Chondrocyte (in vitro differentiated cells): ENCODE data around the gene B3GAT1. TPM values are rescaled to one million over a fixed set of nuclear protein-coding genes. Genes with fewer than 3 reads are reported as not detected.
A peak's percentile ranks its signal among the peaks of the same experiment; 100 is the strongest.

Source experiments
- DNase-seq: peaks from one replicate; pipeline ENCODE4 v3.0.0; 2021; ENCODE audit warnings: mixed read lengths, low spot score
- H3K27ac Mint-ChIP-seq: one replicate; pipeline ENCODE4 v1.8.0; 2021; ENCODE audit warnings: mild to moderate bottlenecking, moderate library complexity, mixed read lengths; ENCODE audit not compliant: unreplicated experiment
- H3K27me3 Mint-ChIP-seq: 2 replicates; pipeline ENCODE4 v1.8.0; 2021; ENCODE audit warnings: low read depth, mixed read lengths
- H3K36me3 Mint-ChIP-seq: 2 replicates; pipeline ENCODE4 v1.8.0; 2021; ENCODE audit warnings: low read depth, mixed read lengths
- H3K4me1 Mint-ChIP-seq: 2 replicates; pipeline ENCODE4 v1.8.0; 2021; ENCODE audit warnings: low read depth, mild to moderate bottlenecking, mixed read lengths
- H3K4me3 Mint-ChIP-seq: one replicate; pipeline ENCODE4 v1.8.0; 2021; ENCODE audit warnings: mild to moderate bottlenecking, moderate library complexity, mixed read lengths; ENCODE audit not compliant: unreplicated experiment
- H3K9me3 Mint-ChIP-seq: 2 replicates; pipeline ENCODE4 v1.8.0; 2021; ENCODE audit warnings: low read depth, mixed read lengths
- CTCF ChIP-seq: fragments of 200-600 bp; sonication (generic); IDR thresholded peaks from 2 replicates; pipeline ENCODE4 v1.5.0; 2021; ENCODE audit warnings: antibody characterized with exemption, mild to moderate bottlenecking, moderate library complexity
- total RNA-seq: library from RNA; stranded (reverse); gene quantifications from 3 replicates; pipeline ENCODE4 v1.2.1, GENCODE V29; 2021

The B3GAT1 gene
- total RNA-seq, 1 donor from 2014 or later: 0.37 TPM

- peaks cover 3% of the 10 kb centered on the region for H3K9me3 Mint-ChIP-seq
- H3K4me1 Mint-ChIP-seq: no peaks in the 10 kb centered on the region
- no peak overlapping the region for H3K4me3 Mint-ChIP-seq
- H3K36me3 Mint-ChIP-seq: no peaks in the 10 kb centered on the region
- peaks cover 10% of the 10 kb centered on the region for H3K27me3 Mint-ChIP-seq
- H3K27ac Mint-ChIP-seq: no peak overlapping the region
- no peak for TF ChIP-seq CTCF
- no peak for DNase-seq
Measured at GRCh38 chr11:134394311-134394710, 17.7 kb downstream of the B3GAT1 start.

DNA sequence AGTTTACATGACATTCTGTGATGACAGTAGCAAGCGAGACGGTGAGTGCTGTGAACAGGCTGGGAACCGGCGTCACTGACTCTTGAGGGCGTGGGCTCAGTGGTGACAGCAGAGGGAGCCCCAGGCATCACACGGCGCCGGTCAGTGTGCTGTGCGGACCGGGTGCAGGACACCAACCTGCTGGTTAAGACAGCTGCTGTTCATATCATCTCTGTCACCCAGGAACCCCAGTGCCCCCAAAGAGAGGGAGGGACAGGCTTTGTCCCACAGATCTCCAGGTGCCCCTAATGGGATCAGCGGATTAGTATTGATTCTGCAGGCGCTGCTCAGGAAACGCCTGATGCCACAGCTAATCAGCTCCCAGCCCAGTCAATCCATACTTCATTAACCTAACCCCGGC lies 18.4 kb downstream of the B3GAT1 start:
- peaks cover 3% of the 10 kb centered on the region for H3K9me3 Mint-ChIP-seq
- H3K27ac Mint-ChIP-seq: no peak overlapping the region
- no peak for DNase-seq
- H3K36me3 Mint-ChIP-seq: no peaks in the 10 kb centered on the region
- no peaks in the 10 kb centered on the region for H3K4me1 Mint-ChIP-seq
- H3K27me3 Mint-ChIP-seq: peaks cover 10% of the 10 kb centered on the region
- peak; percentile 33 for TF ChIP-seq CTCF
- H3K4me3 Mint-ChIP-seq: no peak overlapping the region

GRCh38 chr11:134392953-134393615 lies 19.0 kb downstream of the B3GAT1 start:
- no peaks in the 10 kb centered on the region for H3K36me3 Mint-ChIP-seq
- no peak for TF ChIP-seq CTCF
- H3K4me1 Mint-ChIP-seq: no peaks in the 10 kb centered on the region
- peaks cover 10% of the 10 kb centered on the region for H3K27me3 Mint-ChIP-seq
- no peak overlapping the region for H3K4me3 Mint-ChIP-seq
- no peak overlapping the region for H3K27ac Mint-ChIP-seq
- no peak for DNase-seq
- peaks cover 3% of the 10 kb centered on the region for H3K9me3 Mint-ChIP-seq

GRCh38 chr11:134391656-134392055 lies 20.4 kb downstream of the B3GAT1 start:
- no peak for DNase-seq
- peaks cover 3% of the 10 kb centered on the region for H3K9me3 Mint-ChIP-seq
- H3K4me3 Mint-ChIP-seq: no peak overlapping the region
- H3K36me3 Mint-ChIP-seq: no peaks in the 10 kb centered on the region
- no peaks in the 10 kb centered on the region for H3K4me1 Mint-ChIP-seq
- TF ChIP-seq CTCF: no peak
- peaks cover 9% of the 10 kb centered on the region for H3K27me3 Mint-ChIP-seq
- no peak overlapping the region for H3K27ac Mint-ChIP-seq

GRCh38 chr11:134390706-134391569 lies 21.1 kb downstream of the B3GAT1 start:
- Mint-ChIP-seq H3K27me3 (peaks cover 12% of the 10 kb centered on the region), H3K27ac (no peak overlapping the region), H3K4me1 (no peaks in the 10 kb centered on the region), H3K36me3 (no peaks in the 10 kb centered on the region), H3K4me3 (no peak overlapping the region), H3K9me3 (peaks cover 3% of the 10 kb centered on the region)
- TF ChIP-seq CTCF: no peak
- DNase-seq: no peak
